Measurements from ENCODE around the gene DCPS.

- TF ChIP-seq RAD21 (IDR thresholded peaks at IDR 0.05; ENCODE audit: low read length) (no peak), CTCF (conservative IDR thresholded peaks at IDR 0.05; ENCODE audit: low read depth, low read length) (no peak), POLR2A (IDR thresholded peaks at IDR 0.05; ENCODE audit: low read depth, low read length) (no peak), RFX5 (IDR thresholded peaks at IDR 0.05; ENCODE audit: low read depth, low read length) (no peak), MAFK (IDR thresholded peaks at IDR 0.05; ENCODE audit: low read depth, low read length) (no peak), SMC3 (IDR thresholded peaks at IDR 0.05; ENCODE audit: low read depth, low read length) (no peak), BHLHE40 (IDR thresholded peaks at IDR 0.05; ENCODE audit: low read depth, low read length) (no peak), FOS (IDR thresholded peaks at IDR 0.05; ENCODE audit: low read depth, low read length) (no peak), CEBPB (IDR thresholded peaks at IDR 0.05; ENCODE audit: low read depth, low read length) (no peak), MXI1 (IDR thresholded peaks at IDR 0.05; ENCODE audit: borderline replicate concordance, low read depth, low read length) (no peak)
- TF ChIP-seq, protein P1, sequence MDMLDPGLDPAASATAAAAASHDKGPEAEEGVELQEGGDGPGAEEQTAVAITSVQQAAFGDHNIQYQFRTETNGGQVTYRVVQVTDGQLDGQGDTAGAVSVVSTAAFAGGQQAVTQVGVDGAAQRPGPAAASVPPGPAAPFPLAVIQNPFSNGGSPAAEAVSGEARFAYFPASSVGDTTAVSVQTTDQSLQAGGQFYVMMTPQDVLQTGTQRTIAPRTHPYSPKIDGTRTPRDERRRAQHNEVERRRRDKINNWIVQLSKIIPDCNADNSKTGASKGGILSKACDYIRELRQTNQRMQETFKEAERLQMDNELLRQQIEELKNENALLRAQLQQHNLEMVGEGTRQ (IDR thresholded peaks at IDR 0.05; ENCODE audit: low read depth, low read length), result no peak
Observed at GRCh38 chr11:126385991-126386728, 82.3 kb downstream of the DCPS start.

Data from IMR-90 (cell line).